H1 (cell line): ENCODE results near the gene SCGB1C2. TPM values are rescaled to one million over a fixed set of nuclear protein-coding genes. Genes with fewer than 3 reads are reported as not detected.

Source experiments
- SAP30 ChIP-seq: fragments of 300-600 bp; sonication (generic); IDR thresholded peaks from 2 replicates; pipeline ENCODE4 v1.7.1; 2012; ENCODE audit warnings: low read length, moderate library complexity, mild to moderate bottlenecking, inconsistent platforms; ENCODE audit not compliant: insufficient read depth, insufficient replicate concordance
- polyA plus RNA-seq, 7 experiments: library from polyadenylated mRNA; depleted of rRNA in 3 of 7; stranded (reverse) in 5 of 7; unstranded in 2 of 7; fragments of >200 nt in 5 of 7; fragments of 200-250 nt in 2 of 7; gene quantifications; 1 replicate in 5 of 7; 2 replicates in 1 of 7; 4 replicates in 1 of 7; pipeline versions ENCODE4 v1.2.1 to v1.2.3, GENCODE V29; 2011 to 2013; ENCODE audit warnings: missing spikeins in 2 of 7, mixed read lengths in 2 of 7
- total RNA-seq: library from RNA; stranded (reverse); fragmentation: NEBNext Ultra II Directional; extraction: Animal tissue kit (Norgen Biotek cat#: 25700); gene quantifications from 2 replicates; pipeline ENCODE4 v1.2.1, GENCODE V29; 2021

The SCGB1C2 gene
- total and polyA plus RNA-seq, 2 of the 8 experiments (the other 6 are each of a cell fraction or from before 2014, with no cell fraction given), result not detected

GRCh38 chr17:171871-172270 lies 34.5 kb downstream of the SCGB1C2 start (continued):
- TF ChIP-seq SAP30, result no peak
